ENCODE results near the gene SLC7A8.

SLC7A8 gene

GRCh38 chr14:23173796-23174195 is 9.7 kb downstream of the SLC7A8 start:
- H3K9me3 Mint-ChIP-seq, result no peaks in the 10 kb centered on the region
- H3K4me3 Mint-ChIP-seq, result no peak overlapping the region
- H3K27me3 Mint-ChIP-seq, result no peaks in the 10 kb centered on the region
- H3K36me3 Mint-ChIP-seq, result no peaks in the 10 kb centered on the region
- DNase-seq (ENCODE audit: low spot score in 2 of 2) (no peak), ATAC-seq (ENCODE audit: low read depth) (no peak)
- no peak overlapping the region for H3K27ac Mint-ChIP-seq
- H3K4me1 Mint-ChIP-seq, result peaks cover 6% of the 10 kb centered on the region

GRCh38 chr14:23173031-23173430 is 10.4 kb downstream of the SLC7A8 start:
- Mint-ChIP-seq H3K27ac (peak overlapping the region; percentile 47), H3K4me3 (no peak overlapping the region)

GRCh38 chr14:23172574-23172973 is 10.9 kb downstream of the SLC7A8 start:
- ATAC-seq (ENCODE audit: low read depth) (no peak), DNase-seq (ENCODE audit: low spot score in 2 of 2) (no peak)
- Mint-ChIP-seq H3K4me3 (no peak overlapping the region), H3K4me1 (peaks cover 6% of the 10 kb centered on the region), H3K36me3 (no peaks in the 10 kb centered on the region), H3K27ac (no peak overlapping the region), H3K27me3 (no peaks in the 10 kb centered on the region), H3K9me3 (no peaks in the 10 kb centered on the region)

More at GRCh38 chr14:23173031-23173430, 10.4 kb downstream of the SLC7A8 start:
- ATAC-seq (ENCODE audit: low read depth), result peak; percentile 73
- Mint-ChIP-seq H3K36me3 (no peaks in the 10 kb centered on the region), H3K27me3 (no peaks in the 10 kb centered on the region), H3K9me3 (no peaks in the 10 kb centered on the region), H3K4me1 (peaks cover 6% of the 10 kb centered on the region)
- no peak for DNase-seq (ENCODE audit: low spot score in 2 of 2)

- DNase-seq (ENCODE audit: low spot score in 2 of 2) (no peak), ATAC-seq (ENCODE audit: low read depth) (no peak)
- Mint-ChIP-seq H3K4me1 (peaks cover 6% of the 10 kb centered on the region), H3K4me3 (no peak overlapping the region), H3K9me3 (no peaks in the 10 kb centered on the region), H3K27me3 (no peaks in the 10 kb centered on the region), H3K36me3 (no peaks in the 10 kb centered on the region), H3K27ac (no peak overlapping the region)
Measured at GRCh38 chr14:23172096-23172495, 11.4 kb downstream of the SLC7A8 start.

- H3K27me3 Mint-ChIP-seq, result peaks cover 2% of the 10 kb centered on the region
- no peaks in the 10 kb centered on the region for H3K36me3 Mint-ChIP-seq
- no peak overlapping the region for H3K4me3 Mint-ChIP-seq
- no peaks in the 10 kb centered on the region for H3K9me3 Mint-ChIP-seq
- ATAC-seq (ENCODE audit: low read depth), result no peak
- DNase-seq (ENCODE audit: low spot score in 2 of 2), result no peak
- no peak overlapping the region for H3K27ac Mint-ChIP-seq
- peaks cover 6% of the 10 kb centered on the region for H3K4me1 Mint-ChIP-seq
Measured at GRCh38 chr14:23171222-23171975, 12.1 kb downstream of the SLC7A8 start.

GRCh38 chr14:23169622-23170021 is 13.8 kb downstream of the SLC7A8 start:
- DNase-seq (ENCODE audit: low spot score in 2 of 2), result no peak
- H3K9me3 Mint-ChIP-seq, result no peaks in the 10 kb centered on the region
- no peak for ATAC-seq (ENCODE audit: low read depth)
- H3K27me3 Mint-ChIP-seq, result peaks cover 7% of the 10 kb centered on the region
- peaks cover 3% of the 10 kb centered on the region for H3K36me3 Mint-ChIP-seq
- peaks cover 6% of the 10 kb centered on the region for H3K4me1 Mint-ChIP-seq
- no peak overlapping the region for H3K27ac Mint-ChIP-seq
- no peak overlapping the region for H3K4me3 Mint-ChIP-seq

- ATAC-seq (ENCODE audit: low read depth) (no peak), DNase-seq (ENCODE audit: low spot score in 2 of 2) (no peak)
- H3K4me1 Mint-ChIP-seq, result peaks cover 6% of the 10 kb centered on the region
- peaks cover 3% of the 10 kb centered on the region for H3K36me3 Mint-ChIP-seq
- no peaks in the 10 kb centered on the region for H3K9me3 Mint-ChIP-seq
- H3K27me3 Mint-ChIP-seq, result peaks cover 7% of the 10 kb centered on the region
- H3K27ac Mint-ChIP-seq, result no peak overlapping the region
- H3K4me3 Mint-ChIP-seq, result no peak overlapping the region
Measured at GRCh38 chr14:23168246-23168645, 15.2 kb downstream of the SLC7A8 start.

GRCh38 chr14:23167116-23167847 is 16.2 kb downstream of the SLC7A8 start:
- no peak overlapping the region for H3K4me3 Mint-ChIP-seq
- peaks cover 2% of the 10 kb centered on the region for H3K4me1 Mint-ChIP-seq
- H3K36me3 Mint-ChIP-seq, result peaks cover 3% of the 10 kb centered on the region
- no peak for DNase-seq (ENCODE audit: low spot score in 2 of 2)
- no peak overlapping the region for H3K27ac Mint-ChIP-seq
- ATAC-seq (ENCODE audit: low read depth), result no peak
- H3K9me3 Mint-ChIP-seq, result no peaks in the 10 kb centered on the region
- H3K27me3 Mint-ChIP-seq, result peaks cover 7% of the 10 kb centered on the region

GRCh38 chr14:23164949-23165348 is 18.5 kb downstream of the SLC7A8 start:
- Mint-ChIP-seq H3K4me1 (no peaks in the 10 kb centered on the region), H3K27ac (no peak overlapping the region), H3K36me3 (peaks cover 3% of the 10 kb centered on the region), H3K9me3 (no peaks in the 10 kb centered on the region), H3K4me3 (no peak overlapping the region), H3K27me3 (peaks cover 10% of the 10 kb centered on the region)
- ATAC-seq (ENCODE audit: low read depth) (no peak), DNase-seq (ENCODE audit: low spot score in 2 of 2) (no peak)

- Mint-ChIP-seq H3K27me3 (peaks cover 11% of the 10 kb centered on the region), H3K36me3 (peaks cover 3% of the 10 kb centered on the region), H3K9me3 (no peaks in the 10 kb centered on the region), H3K4me1 (no peaks in the 10 kb centered on the region), H3K27ac (no peak overlapping the region), H3K4me3 (no peak overlapping the region)
- no peak for DNase-seq (ENCODE audit: low spot score in 2 of 2)
- ATAC-seq (ENCODE audit: low read depth), result no peak
Measured at GRCh38 chr14:23164250-23164649, 19.2 kb downstream of the SLC7A8 start.

GRCh38 chr14:23163830-23164229 is 19.6 kb downstream of the SLC7A8 start:
- Mint-ChIP-seq H3K36me3 (peaks cover 3% of the 10 kb centered on the region), H3K27me3 (peaks cover 11% of the 10 kb centered on the region), H3K4me1 (no peaks in the 10 kb centered on the region), H3K4me3 (no peak overlapping the region), H3K9me3 (no peaks in the 10 kb centered on the region), H3K27ac (no peak overlapping the region)
- no peak for ATAC-seq (ENCODE audit: low read depth)
- DNase-seq (ENCODE audit: low spot score in 2 of 2), result no peak

- H3K9me3 Mint-ChIP-seq, result no peaks in the 10 kb centered on the region
- no peak overlapping the region for H3K27ac Mint-ChIP-seq
- ATAC-seq (ENCODE audit: low read depth) (no peak), DNase-seq (ENCODE audit: low spot score in 2 of 2) (no peak)
- H3K36me3 Mint-ChIP-seq, result peaks cover 3% of the 10 kb centered on the region
- peaks cover 13% of the 10 kb centered on the region for H3K27me3 Mint-ChIP-seq
- H3K4me3 Mint-ChIP-seq, result no peak overlapping the region
- H3K4me1 Mint-ChIP-seq, result no peaks in the 10 kb centered on the region
Measured at GRCh38 chr14:23162800-23163199, 20.7 kb downstream of the SLC7A8 start.

- no peak overlapping the region for H3K27ac Mint-ChIP-seq
- H3K36me3 Mint-ChIP-seq, result peaks cover 3% of the 10 kb centered on the region
- no peak for DNase-seq (ENCODE audit: low spot score in 2 of 2)
- H3K9me3 Mint-ChIP-seq, result no peaks in the 10 kb centered on the region
- H3K27me3 Mint-ChIP-seq, result peaks cover 16% of the 10 kb centered on the region
- no peak for ATAC-seq (ENCODE audit: low read depth)
- no peak overlapping the region for H3K4me3 Mint-ChIP-seq
- H3K4me1 Mint-ChIP-seq, result no peaks in the 10 kb centered on the region
Measured at GRCh38 chr14:23162005-23162404, 21.5 kb downstream of the SLC7A8 start.

- Mint-ChIP-seq H3K4me3 (no peak overlapping the region), H3K4me1 (no peaks in the 10 kb centered on the region), H3K27ac (no peak overlapping the region), H3K9me3 (no peaks in the 10 kb centered on the region), H3K27me3 (peaks cover 10% of the 10 kb centered on the region), H3K36me3 (no peaks in the 10 kb centered on the region)
- DNase-seq (ENCODE audit: low spot score in 2 of 2) (no peak), ATAC-seq (ENCODE audit: low read depth) (no peak)
Measured at GRCh38 chr14:23160924-23161522, 22.4 kb downstream of the SLC7A8 start.

All from memory B cell (primary cell).